ENCODE results near the gene RRP9. TPM values are rescaled to one million over a fixed set of nuclear protein-coding genes. Genes with fewer than 3 reads are reported as not detected.

RRP9 gene
- polyA plus RNA-seq, 1 experiment = 10.8 TPM

- CTCF ChIA-PET = no interaction called here
- Histone ChIP-seq H3K27me3 (ENCODE audit: control insufficient read depth, insufficient read depth, low read length) (peaks cover 6% of the 10 kb centered on the region), H3K4me3 (ENCODE audit: low read depth, low read length) (no peak overlapping the region), H3K9me3 (ENCODE audit: control insufficient read depth, insufficient read depth, low read length) (no peaks in the 10 kb centered on the region), H3K27ac (ENCODE audit: low read depth, low read length) (no peak overlapping the region)
- POLR2A ChIA-PET = no interaction called here
- TF ChIP-seq CTCF (IDR thresholded peaks at IDR 0.05; ENCODE audit: low read depth, low read length) = no peak
- DNase-seq (ENCODE audit: low read depth, low spot score) = no peak
Observed at GRCh38 chr3:51896607-51897305, 44.9 kb downstream of the RRP9 start.

GRCh38 chr3:51894939-51895338, 46.8 kb downstream of the RRP9 start:
- CTCF ChIA-PET = no interaction called here
- H3K27me3 ChIP-seq (ENCODE audit: control insufficient read depth, insufficient read depth, low read length) = peaks cover 6% of the 10 kb centered on the region
- H3K4me3 ChIP-seq (ENCODE audit: low read depth, low read length) = no peak overlapping the region
- H3K27ac ChIP-seq (ENCODE audit: low read depth, low read length) = no peak overlapping the region
- TF ChIP-seq CTCF (IDR thresholded peaks at IDR 0.05; ENCODE audit: low read depth, low read length) = no peak
- no peaks in the 10 kb centered on the region for H3K9me3 ChIP-seq (ENCODE audit: control insufficient read depth, insufficient read depth, low read length)
- POLR2A ChIA-PET = no interaction called here
- DNase-seq (ENCODE audit: low read depth, low spot score) = no peak

GRCh38 chr3:51894391-51894790, 47.3 kb downstream of the RRP9 start:
- no peaks in the 10 kb centered on the region for H3K9me3 ChIP-seq (ENCODE audit: control insufficient read depth, insufficient read depth, low read length)
- no peak for TF ChIP-seq CTCF (IDR thresholded peaks at IDR 0.05; ENCODE audit: low read depth, low read length)
- H3K27ac ChIP-seq (ENCODE audit: low read depth, low read length) = no peak overlapping the region
- ChIA-PET CTCF (no interaction called here), POLR2A (no interaction called here)
- H3K27me3 ChIP-seq (ENCODE audit: control insufficient read depth, insufficient read depth, low read length) = peaks cover 6% of the 10 kb centered on the region
- DNase-seq (ENCODE audit: low read depth, low spot score) = no peak
- no peak overlapping the region for H3K4me3 ChIP-seq (ENCODE audit: low read depth, low read length)

GRCh38 chr3:51891242-51892039, 50.3 kb downstream of the RRP9 start:
- ChIA-PET CTCF (no interaction called here), POLR2A (no interaction called here)
- no peak for DNase-seq (ENCODE audit: low read depth, low spot score)
- no peak overlapping the region for H3K4me3 ChIP-seq (ENCODE audit: low read depth, low read length)
- no peak overlapping the region for H3K27ac ChIP-seq (ENCODE audit: low read depth, low read length)
- peaks cover 2% of the 10 kb centered on the region for H3K27me3 ChIP-seq (ENCODE audit: control insufficient read depth, insufficient read depth, low read length)
- no peaks in the 10 kb centered on the region for H3K9me3 ChIP-seq (ENCODE audit: control insufficient read depth, insufficient read depth, low read length)
- TF ChIP-seq CTCF (IDR thresholded peaks at IDR 0.05; ENCODE audit: low read depth, low read length) = no peak

- POLR2A ChIA-PET = no interaction called here
- H3K9me3 ChIP-seq (ENCODE audit: control insufficient read depth, insufficient read depth, low read length) = no peaks in the 10 kb centered on the region
- CTCF ChIA-PET = no interaction called here
- H3K27me3 ChIP-seq (ENCODE audit: control insufficient read depth, insufficient read depth, low read length) = no peaks in the 10 kb centered on the region
- TF ChIP-seq CTCF (IDR thresholded peaks at IDR 0.05; ENCODE audit: low read depth, low read length) = no peak
- no peak overlapping the region for H3K4me3 ChIP-seq (ENCODE audit: low read depth, low read length)
- DNase-seq (ENCODE audit: low read depth, low spot score) = no peak
- H3K27ac ChIP-seq (ENCODE audit: low read depth, low read length) = no peak overlapping the region
Observed at GRCh38 chr3:51888463-51889105, 53.1 kb downstream of the RRP9 start.
